ENCODE results near the gene EPB41L3. TPM values are rescaled to one million over a fixed set of nuclear protein-coding genes. Genes with fewer than 3 reads are reported as not detected.

EPB41L3 gene
- total RNA-seq, 1 experiment from 2014 or later = 16.1 TPM

DNA sequence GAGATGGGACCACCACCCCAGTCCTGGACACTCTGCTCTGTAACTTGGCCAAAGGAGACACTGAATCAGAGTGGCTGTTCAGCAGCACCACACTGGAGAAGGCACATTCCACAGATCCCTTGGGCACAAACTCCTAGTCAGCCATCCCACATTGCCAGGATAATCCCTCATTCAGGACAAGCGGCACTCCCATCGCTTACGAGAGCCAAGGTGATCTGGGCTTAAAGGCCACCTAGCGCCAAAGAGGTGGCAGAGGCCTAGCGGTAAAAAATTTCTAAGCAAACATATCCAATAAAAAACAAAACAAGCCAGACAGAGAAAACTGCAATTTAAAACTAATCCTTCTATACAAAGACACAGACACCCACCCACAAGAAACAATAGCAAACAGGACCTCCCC is 62.2 kb downstream of the EPB41L3 start:
- Histone ChIP-seq H3T11ph (ENCODE audit: low read length) (no peak overlapping the region), H2BK15ac (ENCODE audit: low read depth, low read length) (no peak overlapping the region), H3K27ac (ENCODE audit: insufficient read length, low read depth, low read length) (no peak overlapping the region), H4K8ac (replicated peaks; ENCODE audit: insufficient read length, low read depth, low read length) (no peak overlapping the region), H3K9me3 (ENCODE audit: control insufficient read depth, low read depth, low read length) (no peaks in the 10 kb centered on the region), H2BK12ac (ENCODE audit: insufficient read length, low read depth, low read length) (no peak overlapping the region), H2AK5ac (ENCODE audit: insufficient read length, low read length) (no peak overlapping the region), H3K79me2 (ENCODE audit: insufficient read depth, low read length) (no peaks in the 10 kb centered on the region), H2BK120ac (ENCODE audit: low read depth, low read length, poor library complexity, severe bottlenecking) (no peak overlapping the region), H3K18ac (ENCODE audit: insufficient read length, low read depth, low read length) (no peak overlapping the region), H3K27me3 (ENCODE audit: insufficient read depth, low read length) (no peaks in the 10 kb centered on the region), H3K14ac (ENCODE audit: insufficient read depth, low read length) (no peak overlapping the region), H4K20me1 (ENCODE audit: control insufficient read depth, insufficient read depth, insufficient read length) (no peaks in the 10 kb centered on the region), H3K4me2 (ENCODE audit: insufficient read depth, insufficient read length, low read length) (no peak overlapping the region), H3K79me1 (ENCODE audit: insufficient read depth, low read depth, low read length, poor library complexity, severe bottlenecking) (no peaks in the 10 kb centered on the region), H2BK5ac (ENCODE audit: insufficient read length, low read length) (no peak overlapping the region), H2AFZ (ENCODE audit: low read length) (no peak overlapping the region), H2BK20ac (ENCODE audit: low read depth, low read length, poor library complexity, severe bottlenecking) (no peak overlapping the region), H3K23ac (ENCODE audit: insufficient read length, low read depth, low read length) (no peak overlapping the region), H3K56ac (ENCODE audit: insufficient read length, low read depth, low read length) (no peak overlapping the region), H4K5ac (ENCODE audit: insufficient read length, low read depth, low read length) (no peak overlapping the region), H3K4me1 (ENCODE audit: insufficient read depth, low read length) (peaks cover 4% of the 10 kb centered on the region), H3K23me2 (ENCODE audit: insufficient read length, low read depth, low read length, poor library complexity, severe bottlenecking) (no peaks in the 10 kb centered on the region), H4K91ac (ENCODE audit: insufficient read length, low read depth, low read length) (no peak overlapping the region), H3K4ac (ENCODE audit: low read depth, low read length) (no peak overlapping the region), H3K9ac (ENCODE audit: extremely low read depth, insufficient read length, low read length) (no peak overlapping the region)
- H3K27ac Mint-ChIP-seq = no peak overlapping the region; a peak in 1 of 7 replicates
- no CpG with 5 or more reads among the region's 5 CpGs for WGBS (ENCODE audit: extremely low coverage, insufficient read length, low lambda C conversion rate)
- TF ChIP-seq CTCF (conservative IDR thresholded peaks at IDR 0.05) = no peak
- no peak overlapping the region for H3K4me3 Mint-ChIP-seq
- H3K9me3 Mint-ChIP-seq = peaks cover 3 to 5% of the 10 kb centered on the region in 2 experiments; a peak in 3 of 5 replicates
- peaks cover 45 to 51% of the 10 kb centered on the region in 2 experiments for H3K4me1 Mint-ChIP-seq
- H3K36me3 Mint-ChIP-seq (ENCODE audit: insufficient read depth in 1 of 3, low read depth in 3 of 3) = peaks cover 0 to 18% (median 5%) of the 10 kb centered on the region in 3 experiments; a peak in 5 of 7 replicates
- no peak for DNase-seq
- H3K27me3 Mint-ChIP-seq (ENCODE audit: low read depth) = no peaks in the 10 kb centered on the region

Measured in H9 (cell line).